ENCODE data around the gene CDHR5.

Gene CDHR5

DNA sequence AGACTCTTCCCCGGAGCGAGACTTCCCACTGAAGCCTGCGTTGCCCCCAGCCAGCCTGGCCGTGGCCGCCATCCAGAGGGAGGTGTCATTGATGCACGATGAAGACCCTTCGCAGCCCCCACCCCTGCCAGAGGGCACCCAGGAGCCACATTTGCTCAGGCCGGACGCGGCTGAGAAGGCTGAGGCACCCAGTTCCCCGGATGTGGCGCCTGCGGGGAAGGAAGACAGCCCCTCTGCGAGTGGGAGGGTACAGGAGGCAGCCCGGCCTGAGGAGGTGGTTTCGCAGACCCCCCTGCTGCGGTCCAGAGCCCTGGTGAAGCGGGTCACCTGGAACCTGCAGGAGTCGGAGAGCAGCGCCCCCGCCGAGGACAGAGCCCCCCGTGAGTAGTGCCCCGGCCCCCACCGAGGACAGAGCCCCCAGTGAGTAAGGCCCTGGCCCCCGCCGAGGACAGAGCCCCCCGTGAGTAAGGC is 15.4 kb downstream of the CDHR5 start:
- DNase-seq, result no peak

DNA sequence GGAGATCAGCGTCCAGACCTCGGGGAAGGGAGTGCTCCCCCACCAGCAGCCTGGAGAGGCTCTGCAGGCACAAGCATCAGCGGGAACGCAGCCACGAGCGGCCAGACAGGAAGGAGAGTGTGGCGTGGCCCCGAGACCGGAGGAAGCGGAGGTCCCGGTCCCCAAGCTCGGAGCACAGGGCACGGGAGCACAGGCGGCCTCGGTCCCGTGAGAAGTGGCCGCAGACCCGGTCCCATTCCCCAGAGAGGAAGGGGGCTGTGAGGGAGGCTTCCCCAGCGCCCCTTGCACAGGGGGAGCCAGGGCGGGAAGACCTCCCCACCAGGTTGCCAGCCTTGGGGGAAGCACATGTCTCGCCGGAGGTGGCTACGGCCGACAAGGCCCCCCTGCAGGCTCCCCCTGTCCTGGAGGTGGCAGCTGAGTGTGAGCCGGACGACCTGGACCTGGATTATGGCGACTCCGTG is 15.9 kb downstream of the CDHR5 start:
- DNase-seq, result no peak

DNA sequence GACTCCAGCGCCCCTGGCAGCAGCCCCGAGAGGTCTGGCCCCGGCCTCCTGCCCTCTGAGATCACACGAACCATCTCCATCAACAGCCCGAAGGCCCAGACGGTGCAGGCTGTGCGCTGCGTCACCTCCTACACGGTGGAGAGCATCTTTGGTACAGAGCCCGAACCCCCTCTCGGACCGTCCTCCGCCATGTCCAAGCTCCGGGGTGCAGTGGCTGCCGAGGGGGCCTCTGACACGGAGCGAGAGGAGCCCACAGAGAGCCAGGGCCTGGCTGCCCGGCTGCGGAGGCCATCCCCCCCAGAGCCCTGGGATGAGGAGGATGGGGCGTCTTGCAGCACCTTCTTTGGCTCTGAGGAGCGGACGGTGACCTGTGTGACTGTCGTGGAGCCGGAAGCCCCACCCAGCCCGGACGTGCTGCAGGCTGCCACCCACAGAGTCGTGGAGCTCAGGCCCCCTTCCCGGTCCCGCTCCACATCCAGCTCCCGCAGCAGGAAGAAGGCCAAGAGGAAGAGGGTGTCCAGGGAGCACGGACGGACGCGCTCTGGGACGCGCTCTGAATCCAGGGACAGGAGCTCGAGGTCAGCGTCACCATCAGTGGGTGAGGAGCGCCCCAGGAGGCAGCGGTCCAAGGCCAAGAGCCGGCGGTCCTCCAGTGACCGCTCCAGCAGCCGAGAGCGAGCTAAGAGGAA is 16.6 kb downstream of the CDHR5 start:
- no peak for DNase-seq

DNA sequence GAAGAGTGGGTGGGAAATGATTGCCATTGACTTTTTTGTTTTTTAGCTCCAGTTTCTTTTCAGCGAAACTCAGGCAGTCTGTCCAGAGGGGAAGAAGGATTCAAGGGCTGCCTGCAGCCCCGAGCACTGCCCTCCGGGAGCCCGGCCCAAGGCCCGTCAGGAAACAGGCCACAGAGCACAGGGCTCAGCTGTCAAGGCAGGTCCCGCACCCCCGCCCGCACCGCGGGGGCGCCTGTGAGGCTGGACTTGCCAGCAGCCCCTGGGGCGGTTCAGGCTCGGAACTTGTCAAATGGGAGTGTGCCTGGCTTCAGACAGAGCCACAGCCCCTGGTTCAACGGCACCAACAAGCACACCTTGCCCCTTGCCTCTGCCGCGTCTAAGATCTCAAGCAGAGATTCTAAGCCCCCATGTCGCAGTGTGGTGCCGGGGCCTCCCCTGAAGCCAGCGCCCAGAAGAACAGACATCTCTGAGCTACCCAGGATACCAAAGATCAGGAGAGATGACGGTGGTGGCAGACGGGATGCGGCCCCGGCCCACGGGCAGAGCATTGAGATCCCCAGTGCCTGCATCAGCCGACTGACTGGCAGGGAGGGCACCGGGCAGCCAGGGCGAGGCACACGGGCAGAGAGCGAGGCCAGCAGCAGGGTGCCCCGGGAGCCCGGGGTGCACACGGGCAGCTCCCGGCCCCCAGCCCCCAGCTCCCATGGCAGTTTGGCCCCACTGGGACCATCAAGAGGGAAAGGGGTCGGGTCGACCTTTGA is 17.6 kb downstream of the CDHR5 start:
- no peak for DNase-seq

- no peak for DNase-seq
Measured at GRCh38 chr11:606245-606644, 18.5 kb downstream of the CDHR5 start.

DNA sequence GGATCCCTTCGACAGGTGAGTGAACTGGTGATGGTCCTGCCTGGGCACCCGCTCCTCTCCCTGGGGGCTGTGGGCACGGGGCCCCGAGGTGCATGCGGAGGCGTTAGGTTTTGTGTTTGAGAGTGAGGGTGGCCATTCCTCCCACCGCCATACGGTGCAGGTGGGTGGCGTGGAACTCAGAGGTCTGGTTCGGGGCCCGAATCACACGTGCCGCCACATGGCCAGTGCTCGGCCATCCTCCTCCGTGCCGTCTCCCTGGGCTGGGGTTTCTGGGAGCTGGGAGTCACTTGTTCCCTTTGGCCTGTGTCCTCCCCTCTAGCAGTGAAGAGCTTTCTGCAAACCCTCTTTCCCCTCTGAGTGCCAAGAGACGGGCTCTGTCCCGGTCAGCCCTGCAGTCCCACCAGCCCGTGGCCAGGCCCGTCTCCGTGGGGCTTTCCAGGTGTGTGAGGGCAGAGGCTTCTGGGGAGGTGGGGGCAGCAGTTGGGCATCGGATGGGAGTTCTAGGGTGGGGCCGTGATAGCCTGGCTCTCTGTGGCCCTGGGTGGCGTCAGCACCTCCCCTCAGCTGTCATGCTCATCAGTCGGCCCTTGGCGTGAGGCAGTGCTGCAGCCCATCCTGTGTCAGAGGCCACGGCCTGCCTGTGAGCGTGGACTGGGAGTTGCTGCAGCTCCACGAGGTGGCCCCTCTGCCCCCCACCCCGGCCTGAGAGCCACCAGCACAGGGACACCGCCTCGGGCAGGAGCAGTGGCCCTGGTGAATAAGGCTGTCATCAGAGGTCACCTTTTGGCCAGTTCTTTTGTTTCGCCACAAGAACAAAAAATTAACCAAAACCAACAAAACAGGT is 19.2 kb downstream of the CDHR5 start:
- no peak for DNase-seq

DNA sequence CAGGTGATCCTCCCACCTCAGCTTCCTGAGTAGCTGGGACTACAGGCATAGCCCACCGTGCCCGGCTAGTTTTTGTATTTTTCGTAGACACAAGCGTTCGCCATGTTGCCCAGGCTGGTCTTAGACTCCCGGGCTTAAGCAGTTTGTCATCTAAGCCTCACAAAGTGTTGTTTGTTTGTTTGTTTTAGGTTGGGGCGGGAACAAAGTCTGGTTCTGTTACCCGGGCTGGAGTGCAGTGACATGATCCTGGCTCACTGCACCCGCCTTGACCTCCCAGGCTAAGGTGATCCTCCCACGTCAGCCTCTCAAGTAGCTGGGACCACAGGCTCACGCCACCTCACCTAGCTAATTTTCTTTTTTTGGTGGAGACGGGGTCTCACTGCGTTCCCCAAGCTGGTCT is 21.6 kb downstream of the CDHR5 start:
- DNase-seq, result no peak

DNA sequence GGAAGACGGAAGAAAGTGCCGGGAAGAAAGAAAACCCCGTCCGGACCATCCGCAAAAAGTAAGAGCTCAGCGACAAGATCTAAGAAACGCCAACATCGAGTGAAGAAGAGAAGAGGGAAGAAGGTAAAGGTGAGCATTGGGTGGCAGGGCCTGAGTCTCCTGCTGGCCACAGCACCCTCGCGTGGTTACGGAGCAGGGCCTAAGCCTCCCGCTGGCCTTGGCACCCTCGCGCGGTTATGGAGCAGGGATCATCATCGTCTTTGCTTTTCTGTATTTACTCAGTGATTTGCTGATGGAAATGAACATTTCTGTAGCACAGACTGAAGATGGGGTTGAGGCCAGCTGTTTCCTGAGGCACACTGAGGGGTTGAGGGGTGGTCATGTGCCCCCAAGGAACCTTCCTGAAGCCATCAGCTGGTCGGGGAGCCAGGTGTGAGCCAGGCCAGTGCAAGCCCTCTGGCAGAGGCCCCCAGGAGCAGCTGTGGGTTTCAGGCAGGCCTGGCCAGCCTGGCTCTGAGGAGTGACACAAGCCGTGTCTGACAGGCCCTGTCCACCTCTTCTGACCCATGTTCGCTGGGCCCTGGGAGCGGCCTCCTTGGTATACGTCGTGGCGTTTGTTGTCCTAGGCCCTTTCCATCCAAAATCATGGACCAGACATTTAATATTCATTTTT is 23.0 kb downstream of the CDHR5 start:
- no peak for DNase-seq

GRCh38 chr11:598005-598680 is 26.6 kb downstream of the CDHR5 start:
- no peak for DNase-seq

GRCh38 chr11:597166-597725 is 27.5 kb downstream of the CDHR5 start:
- DNase-seq, result no peak

DNA sequence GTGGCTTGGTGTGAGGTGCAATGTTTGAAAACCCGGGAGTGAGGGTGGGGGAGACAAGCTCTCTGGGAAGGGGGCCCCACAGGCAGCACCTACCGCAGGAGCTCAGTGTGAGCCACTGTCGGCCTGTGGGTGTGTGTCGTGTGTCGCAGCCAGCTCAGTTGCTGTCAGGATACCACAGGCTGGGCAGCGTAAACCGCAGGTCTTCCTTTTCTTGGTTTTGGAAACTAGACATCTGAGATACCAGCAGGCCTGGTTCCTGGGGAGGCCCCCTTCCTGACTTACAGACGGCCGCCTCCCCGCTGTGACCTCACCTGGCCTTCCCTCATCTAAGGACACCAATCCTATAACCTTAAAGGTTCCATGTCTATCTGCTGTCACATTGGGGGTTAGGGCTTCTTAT is 28.4 kb downstream of the CDHR5 start:
- DNase-seq, result no peak

DNA sequence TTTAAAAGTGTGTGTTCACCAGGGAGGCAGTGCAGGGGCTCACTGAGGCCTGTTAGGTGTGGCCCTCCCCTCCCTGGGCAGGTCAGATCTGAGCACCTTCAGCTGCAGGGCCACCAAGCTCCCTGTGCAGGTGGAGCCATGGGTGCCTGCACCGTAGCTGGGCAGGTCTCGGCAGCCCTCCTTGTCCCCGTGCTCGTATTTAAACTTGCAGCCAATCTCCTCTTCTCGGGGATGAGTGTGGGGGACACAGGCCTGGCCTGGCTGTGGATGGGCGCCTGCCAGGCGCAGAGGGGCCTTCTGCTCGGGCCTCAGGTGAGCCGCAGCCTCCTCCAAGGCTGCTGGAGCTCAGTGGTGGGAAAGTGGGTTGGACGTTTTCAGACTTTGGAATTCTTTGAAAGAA is 29.4 kb downstream of the CDHR5 start:
- DNase-seq, result no peak

DNA sequence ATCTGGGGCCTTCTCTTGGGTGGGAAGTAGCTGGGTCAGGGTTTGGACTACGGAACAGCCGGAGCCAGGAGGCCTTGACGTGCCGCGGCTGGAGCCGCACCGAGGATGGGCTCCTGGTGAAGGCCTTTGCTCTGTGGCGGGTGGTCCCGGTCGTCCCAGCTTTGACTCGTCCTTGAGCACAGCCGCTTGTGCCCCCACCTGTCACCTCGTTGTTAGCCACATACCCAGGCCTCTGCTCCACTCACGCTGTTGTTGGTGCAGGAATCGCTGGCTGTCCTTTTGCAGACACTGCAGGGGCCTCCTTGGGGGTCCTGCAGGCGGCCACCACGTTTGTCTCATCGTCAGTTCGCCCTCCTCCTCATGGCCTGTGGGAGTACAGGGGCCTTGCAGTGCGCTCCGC is 31.4 kb downstream of the CDHR5 start:
- DNase-seq, result no peak

- no peak for DNase-seq
Measured at GRCh38 chr11:592918-593317, 31.8 kb downstream of the CDHR5 start.

DNA sequence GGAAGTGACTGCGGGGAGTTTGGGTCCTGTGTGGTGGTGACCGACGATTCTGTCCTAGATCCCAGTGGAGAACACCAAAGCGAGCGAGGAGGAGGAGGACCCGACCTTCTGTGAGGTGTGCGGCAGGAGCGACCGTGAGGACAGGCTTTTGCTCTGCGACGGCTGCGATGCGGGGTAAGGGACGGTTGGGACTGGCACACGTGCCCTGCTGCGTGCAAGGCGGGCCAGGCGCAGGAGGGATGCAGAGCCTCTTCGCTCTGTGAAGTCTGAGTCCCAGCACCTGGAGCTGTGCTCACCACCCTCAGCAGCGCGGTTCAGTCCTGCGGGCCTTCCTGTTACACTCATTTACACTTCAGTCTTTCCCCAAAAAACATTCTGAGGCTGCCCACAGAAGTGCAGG is 32.3 kb downstream of the CDHR5 start:
- no peak for DNase-seq

DNA sequence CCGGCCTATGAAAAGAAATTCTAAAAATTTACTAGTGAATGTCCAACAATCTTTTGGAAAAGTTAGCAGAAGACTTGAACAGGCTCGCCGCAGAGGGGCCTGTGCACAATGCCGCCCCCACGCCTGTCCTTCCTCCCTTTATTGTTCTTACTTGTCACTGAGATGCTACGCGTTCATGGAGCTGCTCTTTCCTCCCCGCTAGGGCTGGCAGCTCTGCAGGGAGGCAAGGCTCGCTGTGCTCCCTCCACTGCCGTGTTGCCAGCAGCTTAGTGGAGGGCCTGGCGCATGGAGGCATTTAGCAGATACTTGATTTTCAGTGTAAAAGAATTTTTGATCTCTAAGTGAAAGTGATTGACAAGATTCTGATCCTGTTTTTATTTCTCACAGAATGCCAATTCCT is 33.8 kb downstream of the CDHR5 start:
- DNase-seq, result no peak

GRCh38 chr11:589798-590197 is 35.0 kb downstream of the CDHR5 start:
- no peak for DNase-seq

DNA sequence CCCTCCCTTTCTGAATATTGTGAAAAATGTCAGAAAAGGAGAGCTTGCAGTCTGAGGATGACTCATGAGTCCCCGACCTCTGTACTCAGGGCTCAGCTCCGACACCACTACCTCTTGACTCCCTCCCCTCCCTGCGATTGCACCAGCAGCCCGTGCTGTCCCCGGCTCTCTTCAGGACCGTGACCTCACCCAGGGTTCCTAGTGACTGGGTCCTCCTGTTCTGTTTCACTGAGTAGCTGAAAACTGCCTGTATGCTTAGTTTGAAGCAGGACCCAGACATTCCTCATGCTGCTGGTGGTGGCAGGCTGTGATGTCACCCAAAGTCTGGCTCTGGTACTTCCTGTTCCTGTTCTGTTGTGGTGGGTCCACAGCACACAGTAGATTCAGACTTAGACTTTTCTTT is 36.8 kb downstream of the CDHR5 start:
- peak; percentile 71 for DNase-seq

DNA sequence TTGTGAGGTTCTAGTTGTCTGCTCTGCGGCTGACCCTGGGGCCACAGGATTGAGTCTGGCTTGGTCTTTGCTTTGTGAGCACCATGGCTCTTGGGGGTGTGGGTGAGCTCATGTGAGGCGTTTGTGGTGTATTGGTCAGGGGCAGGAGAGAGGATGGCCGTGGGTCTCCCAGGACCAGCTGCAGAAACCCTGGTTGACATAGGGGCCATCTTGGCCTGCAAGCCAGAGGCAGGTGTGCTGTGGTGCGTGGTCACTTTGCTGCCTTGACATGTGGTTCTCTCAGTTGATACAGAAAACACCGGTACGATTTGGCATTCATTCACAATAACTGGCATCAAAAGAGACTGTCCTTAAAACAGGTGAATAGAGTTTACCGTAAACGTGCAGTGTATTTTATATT is 37.2 kb downstream of the CDHR5 start:
- no peak for DNase-seq

DNA sequence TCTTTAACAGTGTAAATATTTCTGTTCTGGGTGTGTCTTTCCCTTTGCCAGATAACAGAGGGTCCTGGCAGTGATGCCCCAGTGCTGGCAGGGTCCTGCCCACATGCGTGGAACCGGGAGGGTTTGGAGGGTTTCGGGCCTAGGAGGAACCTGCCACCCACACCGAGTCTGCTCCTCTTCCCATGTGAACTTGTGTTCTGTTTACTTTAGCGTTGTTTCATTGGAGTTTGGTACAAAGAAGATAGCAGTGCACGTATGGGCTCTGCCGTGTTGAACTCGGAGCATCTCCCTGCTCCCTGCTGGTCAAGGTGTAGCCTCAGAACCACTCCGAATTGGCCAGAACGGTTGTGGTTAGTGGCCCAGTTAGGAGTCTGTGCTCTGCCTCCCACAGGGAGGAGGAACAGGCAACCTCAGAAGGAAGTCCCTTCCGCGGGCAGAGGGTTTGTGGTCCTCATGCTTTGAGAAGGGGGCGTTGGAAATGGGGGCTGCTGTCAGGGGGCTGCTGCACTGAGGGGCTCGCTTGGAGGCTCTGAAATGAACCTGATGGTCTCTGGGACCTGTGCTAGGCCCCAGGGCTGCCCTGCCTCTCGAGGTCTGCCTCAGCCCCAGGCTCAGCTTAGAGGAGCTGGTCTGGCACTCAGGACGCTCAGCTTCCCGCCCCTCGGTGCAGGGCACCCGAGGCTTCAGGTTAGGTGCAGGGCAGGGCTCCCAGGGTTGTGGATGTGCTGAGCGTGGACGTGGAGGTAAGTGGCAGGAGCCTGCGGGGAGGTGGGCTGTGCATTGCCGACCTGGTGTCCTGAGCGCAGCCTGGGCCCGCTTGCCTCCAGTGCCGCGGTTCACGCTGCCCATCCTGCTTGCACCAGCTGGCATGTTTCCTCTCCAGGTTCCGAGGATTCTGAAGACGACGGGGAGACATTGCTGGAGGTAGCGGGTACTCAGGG is 38.1 kb downstream of the CDHR5 start:
- DNase-seq, result no peak

DNA sequence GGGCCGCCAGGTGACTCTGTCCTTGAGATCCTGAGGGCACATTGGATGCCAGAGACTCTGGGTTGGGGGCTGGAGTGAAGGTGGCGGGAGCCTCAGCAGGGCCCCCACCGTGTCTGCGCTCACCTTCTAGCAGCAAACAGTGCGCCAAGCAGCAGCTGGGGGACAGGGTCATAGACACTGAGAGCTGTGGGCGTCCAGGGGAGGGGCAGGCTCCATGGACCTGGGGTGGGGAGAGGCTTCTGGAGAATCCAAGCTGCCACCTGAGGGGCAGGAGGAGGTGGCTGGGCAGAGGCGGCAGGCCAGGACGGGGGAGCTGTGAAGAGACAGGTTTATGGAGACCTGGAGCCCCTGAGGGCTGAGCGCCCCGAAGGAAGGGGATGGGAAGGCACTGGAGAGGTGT is 40.5 kb downstream of the CDHR5 start:
- DNase-seq, result no peak
